Middle frontal gyrus (tissue), 1 donor: ENCODE measurements around the gene WNT3.
"Not testable (repeated sequence)": the region's sequence is repeated elsewhere in the genome, so short reads cannot be mapped to it uniquely, and the experiment has no call there.

Source experiments
- DNase-seq: peaks from one replicate; pipeline ENCODE4 v3.0.0-alpha.2; 2015; ENCODE audit warnings: low spot score; ENCODE audit errors: extremely low spot score

The WNT3 gene

DNA sequence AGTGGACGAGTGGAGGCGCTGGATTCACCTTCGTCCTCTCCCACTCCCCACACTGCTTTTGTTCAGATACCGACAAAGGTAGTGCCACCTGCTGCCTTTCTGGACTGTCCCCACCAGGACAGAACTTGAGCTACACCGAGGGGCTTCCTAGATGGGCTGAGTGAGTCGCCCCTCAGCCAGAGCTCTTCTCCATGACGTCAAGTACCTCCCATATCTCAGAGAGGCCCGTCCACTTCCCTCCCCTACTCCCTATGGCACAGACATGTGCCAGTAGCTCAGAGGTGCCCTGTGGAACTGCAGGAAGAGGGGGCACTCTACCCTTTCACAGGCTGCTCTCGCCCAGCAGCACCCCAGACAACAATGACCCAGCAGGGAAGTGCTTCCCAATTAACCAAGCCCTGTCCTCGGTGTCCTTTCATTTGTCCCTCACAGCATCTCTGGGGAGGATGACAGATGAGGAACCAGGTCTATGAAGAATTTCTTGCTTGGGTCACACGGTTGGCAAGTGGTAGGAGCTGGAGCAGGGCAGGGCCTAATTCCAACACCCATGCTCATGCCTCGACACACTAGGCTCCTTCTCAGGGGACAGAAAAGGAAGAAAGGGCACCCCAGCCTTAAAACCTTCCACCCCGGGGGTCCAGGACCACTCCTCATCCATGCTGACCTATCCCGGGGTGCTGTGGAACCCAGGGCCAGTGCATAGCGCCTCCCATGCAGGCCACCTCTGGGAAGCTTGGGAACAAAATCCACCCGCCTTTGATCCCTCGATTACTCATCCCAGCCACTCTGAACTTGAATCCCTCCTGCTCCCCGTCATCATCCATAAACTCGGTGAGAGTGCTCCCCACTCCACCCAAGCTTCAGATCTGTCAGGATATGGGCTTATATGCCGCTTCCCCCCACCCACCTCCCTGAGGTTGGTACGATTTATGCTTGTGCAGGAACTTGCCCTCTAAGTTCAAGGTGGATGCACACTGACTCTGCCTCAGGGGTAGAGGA lies 51.7 kb downstream of the WNT3 start:
- DNase-seq: no peak

GRCh38 chr17:46765453-46765852 lies 53.0 kb downstream of the WNT3 start:
- no peak for DNase-seq

DNA sequence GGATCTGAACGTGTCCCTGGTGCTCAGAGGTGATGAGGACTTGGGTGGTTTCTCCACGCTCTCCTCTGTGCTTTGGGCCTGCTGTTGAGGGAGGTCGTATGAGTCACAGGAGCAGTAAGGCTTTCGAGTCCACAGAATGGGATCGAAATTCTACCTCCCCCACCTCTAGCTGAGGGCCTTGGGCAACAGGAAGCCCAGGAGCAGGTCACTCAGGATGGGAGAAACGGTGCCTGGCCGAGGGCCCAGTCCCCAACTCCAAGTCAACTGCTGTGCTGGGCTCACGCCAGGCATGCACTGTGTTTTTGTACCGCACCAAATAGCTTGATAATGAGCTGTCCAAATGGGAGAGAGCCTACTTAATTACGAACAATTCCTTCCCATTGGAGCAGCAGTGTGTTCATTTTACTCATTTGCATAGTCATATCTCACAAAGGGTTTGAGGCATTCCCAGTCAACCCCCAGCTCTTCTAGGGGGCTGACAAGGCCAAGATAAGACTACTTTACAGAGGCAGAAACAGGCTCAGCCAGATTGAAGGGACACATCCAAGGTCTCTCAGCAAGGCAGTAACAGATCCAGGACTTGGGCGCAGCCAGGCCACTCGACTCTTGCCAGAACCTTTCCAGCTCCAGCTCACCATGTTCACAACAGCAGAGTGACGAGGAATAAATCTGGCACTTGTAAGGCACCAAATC lies 53.6 kb downstream of the WNT3 start:
- DNase-seq: no peak

- DNase-seq: no peak
Observed at GRCh38 chr17:46764000-46764708, 54.3 kb downstream of the WNT3 start.

DNA sequence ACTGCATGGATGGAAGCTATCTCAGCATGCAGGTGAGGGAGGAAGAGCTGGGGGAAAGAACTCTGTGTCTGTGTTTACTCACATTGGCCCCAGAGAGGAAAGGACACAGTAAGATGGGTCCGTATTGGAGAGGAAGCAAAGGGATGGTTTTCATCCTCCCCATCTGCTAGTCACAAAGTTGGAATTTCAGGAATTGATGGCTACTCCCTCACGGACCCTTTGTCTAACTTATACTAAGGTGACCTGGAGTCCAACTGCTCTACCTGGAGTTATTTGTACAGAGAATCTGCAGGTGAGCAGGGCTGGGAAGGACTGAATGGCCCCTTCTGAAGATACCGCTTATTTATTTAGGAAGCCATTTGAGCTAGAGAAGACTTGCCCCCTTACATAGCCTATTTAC lies 55.1 kb downstream of the WNT3 start:
- no peak for DNase-seq

DNA sequence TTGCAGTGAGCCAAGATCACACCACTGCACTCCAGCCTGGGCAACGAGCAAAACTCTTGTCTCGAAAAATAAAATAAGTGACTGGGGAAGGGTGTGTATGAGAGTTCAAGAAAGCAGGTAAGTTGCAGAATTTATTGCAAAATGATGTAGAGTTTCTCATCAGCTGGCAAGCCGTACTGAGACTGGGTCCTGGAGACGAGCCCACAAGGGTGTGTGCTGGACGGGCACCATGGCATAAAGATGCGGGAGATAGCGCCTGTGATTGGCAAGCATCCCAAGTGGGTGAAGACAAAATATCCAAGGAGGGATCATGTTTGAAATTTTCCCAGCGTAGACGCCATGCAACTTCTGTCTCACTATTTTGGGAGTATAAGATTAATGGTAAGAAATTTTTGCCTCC lies 59.4 kb downstream of the WNT3 start:
- DNase-seq: no peak

DNA sequence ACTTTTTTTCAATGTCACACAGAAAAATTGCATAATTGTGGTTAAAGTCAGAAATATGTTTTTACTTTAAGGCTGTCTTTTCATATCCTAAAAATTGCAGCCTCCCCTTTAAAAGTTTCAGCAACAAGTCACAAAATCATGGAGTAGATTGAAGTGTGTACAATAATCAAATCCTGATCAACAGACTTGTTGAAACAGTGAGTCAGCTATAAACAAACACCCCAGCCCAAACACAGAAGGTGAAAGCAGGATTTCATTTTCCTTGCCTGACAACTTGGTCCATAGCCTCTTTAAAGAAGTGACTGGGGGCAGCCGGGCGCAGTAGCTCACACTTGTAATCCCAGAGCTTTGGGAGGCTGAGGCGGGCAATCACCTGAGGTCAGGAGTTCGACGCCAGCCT lies 59.9 kb downstream of the WNT3 start:
- DNase-seq: no peak

- not testable (repeated sequence) for DNase-seq
Observed at GRCh38 chr17:46757588-46757987, 60.9 kb downstream of the WNT3 start.

GRCh38 chr17:46756861-46757260 lies 61.6 kb downstream of the WNT3 start:
- DNase-seq: no peak

DNA sequence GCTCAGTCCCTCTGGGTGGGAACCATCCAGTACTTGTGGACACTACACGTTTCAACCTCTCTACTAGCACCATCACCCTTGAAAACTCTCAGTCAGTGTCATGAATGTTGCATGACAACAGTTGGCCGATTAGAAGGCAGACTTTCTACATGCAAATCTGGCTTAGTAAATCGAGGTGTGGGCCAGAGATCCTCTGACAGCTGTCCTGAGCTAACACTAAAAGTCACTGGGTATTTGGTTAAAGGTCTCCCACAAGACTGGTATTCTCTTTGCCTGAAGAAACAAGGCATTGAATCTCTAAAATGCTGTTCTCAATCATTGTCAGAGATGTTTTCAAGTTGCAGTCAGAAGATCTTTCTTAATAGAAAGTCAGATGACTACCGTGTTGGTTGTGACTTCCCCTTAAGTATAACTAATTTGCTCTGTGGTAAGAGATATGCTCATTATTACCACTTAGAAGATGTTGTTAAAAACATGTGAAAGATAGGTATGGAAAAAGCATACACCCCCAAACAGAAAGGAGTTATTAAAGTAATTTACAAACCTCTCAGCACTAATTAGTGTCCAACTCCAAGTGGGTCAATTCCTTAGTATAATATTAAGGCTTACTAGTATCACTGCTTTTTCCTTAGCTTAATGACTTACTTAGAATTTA lies 62.3 kb downstream of the WNT3 start:
- no peak for DNase-seq

DNA sequence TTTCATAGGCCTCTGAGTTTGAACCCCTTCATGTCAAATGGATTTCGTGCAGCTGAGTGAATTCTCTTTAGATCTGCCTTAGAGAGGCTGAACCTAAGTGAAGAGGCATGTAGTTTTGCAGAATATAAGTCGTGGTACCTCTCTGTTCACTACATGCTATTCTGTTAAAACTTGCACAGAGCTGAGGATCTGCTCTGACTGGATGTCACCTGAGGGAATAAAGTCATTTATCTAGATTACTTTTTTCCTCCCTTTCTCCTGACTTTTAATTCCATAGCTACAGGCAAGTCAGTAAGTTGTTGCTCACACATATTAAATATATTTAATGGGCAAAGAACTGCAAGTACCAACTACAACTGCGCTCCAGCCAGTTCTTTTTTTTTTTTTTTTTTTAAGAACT lies 64.7 kb downstream of the WNT3 start:
- DNase-seq: no peak

GRCh38 chr17:46751425-46751824 lies 67.1 kb downstream of the WNT3 start:
- no peak for DNase-seq

GRCh38 chr17:46745376-46745775 lies 73.1 kb downstream of the WNT3 start:
- no peak for DNase-seq

DNA sequence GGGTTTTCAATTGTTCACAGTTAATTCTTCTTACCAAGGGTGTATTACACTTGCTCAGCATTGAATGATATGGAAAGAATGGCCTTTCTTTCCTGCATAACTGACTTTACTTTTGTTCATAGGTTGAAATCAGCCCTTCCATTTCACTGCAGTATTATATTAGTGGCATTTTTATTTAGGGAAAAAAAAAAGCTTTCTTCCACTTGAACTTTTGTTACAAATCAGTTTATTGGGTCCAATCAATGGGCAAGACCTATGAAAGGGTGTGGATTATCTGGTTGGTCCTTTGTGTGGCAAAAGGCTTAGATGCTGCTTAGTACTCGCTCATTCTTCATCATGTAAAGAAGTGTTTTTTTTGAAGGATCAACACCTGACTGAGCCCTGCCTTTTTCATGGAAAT lies 74.1 kb downstream of the WNT3 start:
- no peak for DNase-seq

GRCh38 chr17:46742565-46743270 lies 75.8 kb downstream of the WNT3 start:
- DNase-seq: no peak

DNA sequence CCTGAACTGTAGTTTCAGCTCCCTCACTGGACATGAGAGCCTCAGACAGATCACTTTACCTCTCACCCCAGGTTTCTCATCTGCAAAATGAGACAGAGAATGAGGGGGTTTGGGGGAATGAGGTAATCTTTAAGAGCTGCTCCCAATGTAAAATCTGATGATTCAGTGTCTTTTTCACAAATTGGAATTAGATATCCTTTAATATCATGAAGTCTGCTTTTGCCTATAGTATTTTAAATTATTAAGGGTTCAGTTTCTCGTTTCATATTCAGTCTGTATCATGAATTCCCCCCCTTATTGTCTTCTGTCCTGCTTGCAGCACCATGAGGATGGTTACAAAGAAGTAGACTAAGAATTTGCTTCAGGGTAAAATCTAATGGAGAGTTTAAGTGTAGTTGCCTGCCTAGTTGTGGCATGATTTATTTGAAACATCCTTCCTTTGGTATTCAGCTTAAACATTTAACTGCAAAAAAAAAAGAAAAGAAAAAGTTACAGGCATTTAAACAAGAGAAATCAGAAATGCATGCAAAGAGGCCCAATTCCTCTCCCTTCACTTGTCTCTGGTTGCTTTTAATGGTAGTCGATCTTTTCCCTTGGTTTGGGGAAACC lies 77.3 kb downstream of the WNT3 start:
- no peak for DNase-seq

DNA sequence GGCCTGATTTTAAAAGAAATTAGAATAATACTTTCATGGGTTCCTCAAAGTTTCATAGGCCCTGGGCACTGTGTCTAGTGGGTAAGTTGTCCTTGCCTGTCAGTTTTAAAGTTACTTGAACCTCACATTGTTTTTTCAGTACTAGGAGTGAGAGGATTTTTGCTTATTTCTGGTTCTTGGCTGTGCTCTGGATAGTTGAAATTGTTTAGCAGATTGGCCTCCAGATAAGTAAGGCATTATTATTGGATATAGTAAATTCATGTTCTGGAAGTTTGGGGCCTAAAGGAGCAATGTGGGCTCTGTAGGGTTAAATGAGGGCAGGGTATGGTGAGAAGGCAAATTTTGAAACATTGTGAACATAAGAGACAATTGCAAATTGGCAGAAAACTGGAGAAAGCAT lies 78.5 kb downstream of the WNT3 start:
- DNase-seq: no peak

GRCh38 chr17:46738544-46738943 lies 79.9 kb downstream of the WNT3 start:
- no peak for DNase-seq

GRCh38 chr17:46737326-46737725 lies 81.2 kb downstream of the WNT3 start:
- no peak for DNase-seq

GRCh38 chr17:46736100-46736499 lies 82.4 kb downstream of the WNT3 start:
- DNase-seq: no peak
